Measurements from ENCODE around the gene RBBP5. TPM values are rescaled to one million over a fixed set of nuclear protein-coding genes. Genes with fewer than 3 reads are reported as not detected.

The RBBP5 gene
- total RNA-seq, 2 experiments from 2014 or later, result 18.8 to 21.6 TPM

GRCh38 chr1:205074513-205074912 lies 47.3 kb downstream of the RBBP5 start:
- no peak for TF ChIP-seq CTCF (IDR thresholded peaks at IDR 0.05)
- Mint-ChIP-seq H3K4me1 (ENCODE audit: low read depth) (no peaks in the 10 kb centered on the region), H3K9me3 (no peaks in the 10 kb centered on the region), H3K4me3 (no peak overlapping the region), H3K27me3 (no peaks in the 10 kb centered on the region), H3K27ac (no peak overlapping the region), H3K36me3 (ENCODE audit: low read depth) (no peaks in the 10 kb centered on the region)
- ChIA-PET POLR2A (no interaction called here), CTCF (interaction anchor here (1.1 to 2.2 kb wide), 2 partner anchors 13 kb away, joined by 3 to 15 read pairs; no protein-coding TSS in a partner anchor)
- ATAC-seq (no peak), DNase-seq (no peak)
- intact Hi-C loops (cut with micrococcal nuclease), result no loop called here

GRCh38 chr1:205074084-205074483 lies 47.7 kb downstream of the RBBP5 start:
- Mint-ChIP-seq H3K9me3 (no peaks in the 10 kb centered on the region), H3K27me3 (no peaks in the 10 kb centered on the region), H3K27ac (no peak overlapping the region), H3K4me3 (no peak overlapping the region), H3K36me3 (ENCODE audit: low read depth) (no peaks in the 10 kb centered on the region), H3K4me1 (ENCODE audit: low read depth) (no peaks in the 10 kb centered on the region)
- POLR2A ChIA-PET, result no interaction called here
- no peak for DNase-seq
- TF ChIP-seq CTCF (IDR thresholded peaks at IDR 0.05), result no peak
- CTCF ChIA-PET, result interaction anchor here (1.1 kb wide), 1 partner anchor 12 kb away, joined by 3 read pairs; no protein-coding TSS in a partner anchor
- no peak for ATAC-seq
- intact Hi-C loops (cut with micrococcal nuclease), result no loop called here

GRCh38 chr1:205073511-205073910 lies 48.3 kb downstream of the RBBP5 start:
- intact Hi-C loops (cut with micrococcal nuclease), result no loop called here
- POLR2A ChIA-PET, result no interaction called here
- Mint-ChIP-seq H3K4me1 (ENCODE audit: low read depth) (no peaks in the 10 kb centered on the region), H3K27me3 (no peaks in the 10 kb centered on the region), H3K27ac (no peak overlapping the region), H3K4me3 (no peak overlapping the region), H3K36me3 (ENCODE audit: low read depth) (no peaks in the 10 kb centered on the region), H3K9me3 (no peaks in the 10 kb centered on the region)
- CTCF ChIA-PET, result interaction anchor here (1.1 kb wide), 1 partner anchor 12 kb away, joined by 3 read pairs; no protein-coding TSS in a partner anchor
- no peak for TF ChIP-seq CTCF (IDR thresholded peaks at IDR 0.05)
- ATAC-seq (no peak), DNase-seq (no peak)

GRCh38 chr1:205072881-205073280 lies 48.9 kb downstream of the RBBP5 start:
- DNase-seq, result no peak
- no peaks in the 10 kb centered on the region for H3K36me3 Mint-ChIP-seq (ENCODE audit: low read depth)
- H3K9me3 Mint-ChIP-seq, result no peaks in the 10 kb centered on the region
- ChIA-PET POLR2A (no interaction called here), CTCF (interaction anchor here (2.2 kb wide), 1 partner anchor 11 kb away, joined by 17 read pairs; no protein-coding TSS in a partner anchor)
- H3K4me1 Mint-ChIP-seq (ENCODE audit: low read depth), result no peaks in the 10 kb centered on the region
- ATAC-seq, result no peak
- no peak overlapping the region for H3K27ac Mint-ChIP-seq
- H3K27me3 Mint-ChIP-seq, result no peaks in the 10 kb centered on the region
- intact Hi-C loops (cut with micrococcal nuclease), result no loop called here
- no peak for TF ChIP-seq CTCF (IDR thresholded peaks at IDR 0.05)
- no peak overlapping the region for H3K4me3 Mint-ChIP-seq

- TF ChIP-seq CTCF (IDR thresholded peaks at IDR 0.05), result no peak
- intact Hi-C loops (cut with micrococcal nuclease), result no loop called here
- POLR2A ChIA-PET, result no interaction called here
- Mint-ChIP-seq H3K27ac (no peak overlapping the region), H3K4me3 (no peak overlapping the region), H3K27me3 (no peaks in the 10 kb centered on the region), H3K36me3 (ENCODE audit: low read depth) (no peaks in the 10 kb centered on the region), H3K9me3 (no peaks in the 10 kb centered on the region), H3K4me1 (ENCODE audit: low read depth) (no peaks in the 10 kb centered on the region)
- ATAC-seq (no peak), DNase-seq (no peak)
- CTCF ChIA-PET, result interaction anchor here (1.3 to 2.2 kb wide), 2 partner anchors 11 to 183 kb away, joined by 4 to 17 read pairs; no protein-coding TSS in a partner anchor
These were observed 49.5 kb downstream of the RBBP5 start for GRCh38 chr1:205072286-205072685.
